Medulla oblongata (tissue), 1 donor: ENCODE measurements around the gene KIAA0753.

Experiments used
- DNase-seq: peaks from one replicate; pipeline ENCODE4 v3.0.0-alpha.2; 2015; ENCODE audit errors: extremely low spot score

Gene KIAA0753

GRCh38 chr17:6548578-6549330, 91.8 kb downstream of the KIAA0753 start:
- peak; percentile 4 for DNase-seq

- DNase-seq: no peak
Measured at GRCh38 chr17:6548034-6548433, 92.5 kb downstream of the KIAA0753 start.

GRCh38 chr17:6547336-6547735, 93.2 kb downstream of the KIAA0753 start:
- DNase-seq: no peak

DNA sequence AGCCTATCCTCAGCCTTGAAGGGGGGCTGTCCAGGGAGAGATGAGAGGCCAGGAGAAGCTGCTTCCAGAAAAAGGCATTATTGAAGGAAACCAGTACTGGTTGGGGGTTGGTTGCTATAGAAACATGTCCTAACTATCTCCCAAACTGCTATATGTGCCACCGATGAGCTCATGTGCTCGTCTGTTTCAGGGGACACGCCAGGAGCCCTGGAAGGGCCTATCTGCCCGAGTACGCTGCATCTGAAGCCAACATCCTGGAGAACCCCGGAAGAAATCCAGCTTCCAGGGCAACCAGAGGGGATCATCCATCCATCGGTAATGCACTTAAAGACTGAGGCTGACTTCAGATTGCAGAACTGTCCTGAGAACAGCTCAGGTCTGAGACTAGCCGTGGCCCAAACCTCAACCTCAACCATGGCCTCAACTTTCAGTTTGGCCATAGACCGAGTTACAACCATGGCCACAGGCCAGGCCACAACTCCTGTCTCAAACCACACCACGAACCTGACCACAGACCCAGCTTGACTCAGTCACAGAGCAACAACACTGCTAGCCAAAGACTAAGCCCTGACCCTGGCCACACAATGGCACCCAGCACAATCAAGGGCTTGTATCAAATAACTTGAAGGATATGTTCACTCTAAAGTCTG, 94.3 kb downstream of the KIAA0753 start:
- no peak for DNase-seq

DNA sequence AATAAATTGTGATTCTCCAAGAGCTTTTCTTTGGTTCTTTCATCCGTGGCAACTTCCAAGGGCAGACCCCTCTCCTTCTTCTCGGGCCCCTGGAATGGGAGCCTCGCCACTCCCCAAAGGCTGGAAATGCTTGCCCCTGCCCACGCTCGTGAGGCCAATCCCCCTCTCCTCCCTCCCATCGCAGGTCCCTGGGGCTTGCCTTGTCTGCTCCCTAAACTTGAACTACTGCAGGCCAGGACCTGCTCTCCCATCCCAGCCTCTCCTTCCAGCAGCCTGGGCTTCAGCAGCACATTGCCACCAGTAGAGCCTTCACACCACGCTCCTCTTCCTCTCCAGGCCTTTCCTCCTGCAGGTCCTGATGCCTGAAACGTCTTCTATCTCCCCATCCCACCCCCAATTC, 95.2 kb downstream of the KIAA0753 start:
- DNase-seq: no peak

DNA sequence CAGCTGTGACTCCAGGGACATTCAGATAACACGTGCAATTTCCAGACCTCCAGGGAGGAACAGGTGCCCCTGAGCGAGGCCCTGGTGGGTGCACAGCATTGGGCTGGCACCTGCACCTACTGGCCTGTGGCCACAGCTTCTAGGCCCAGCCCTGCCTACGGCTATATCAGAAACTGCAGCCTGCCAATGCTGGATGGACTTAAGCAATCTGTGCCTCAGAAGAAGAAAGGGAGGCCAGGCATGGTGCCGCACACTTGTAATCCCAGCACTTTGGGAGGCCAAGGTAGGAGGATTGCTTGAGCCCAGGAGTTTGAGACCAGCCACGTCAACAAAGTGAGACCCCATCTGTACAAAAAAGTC, 96.5 kb downstream of the KIAA0753 start:
- DNase-seq: no peak

DNA sequence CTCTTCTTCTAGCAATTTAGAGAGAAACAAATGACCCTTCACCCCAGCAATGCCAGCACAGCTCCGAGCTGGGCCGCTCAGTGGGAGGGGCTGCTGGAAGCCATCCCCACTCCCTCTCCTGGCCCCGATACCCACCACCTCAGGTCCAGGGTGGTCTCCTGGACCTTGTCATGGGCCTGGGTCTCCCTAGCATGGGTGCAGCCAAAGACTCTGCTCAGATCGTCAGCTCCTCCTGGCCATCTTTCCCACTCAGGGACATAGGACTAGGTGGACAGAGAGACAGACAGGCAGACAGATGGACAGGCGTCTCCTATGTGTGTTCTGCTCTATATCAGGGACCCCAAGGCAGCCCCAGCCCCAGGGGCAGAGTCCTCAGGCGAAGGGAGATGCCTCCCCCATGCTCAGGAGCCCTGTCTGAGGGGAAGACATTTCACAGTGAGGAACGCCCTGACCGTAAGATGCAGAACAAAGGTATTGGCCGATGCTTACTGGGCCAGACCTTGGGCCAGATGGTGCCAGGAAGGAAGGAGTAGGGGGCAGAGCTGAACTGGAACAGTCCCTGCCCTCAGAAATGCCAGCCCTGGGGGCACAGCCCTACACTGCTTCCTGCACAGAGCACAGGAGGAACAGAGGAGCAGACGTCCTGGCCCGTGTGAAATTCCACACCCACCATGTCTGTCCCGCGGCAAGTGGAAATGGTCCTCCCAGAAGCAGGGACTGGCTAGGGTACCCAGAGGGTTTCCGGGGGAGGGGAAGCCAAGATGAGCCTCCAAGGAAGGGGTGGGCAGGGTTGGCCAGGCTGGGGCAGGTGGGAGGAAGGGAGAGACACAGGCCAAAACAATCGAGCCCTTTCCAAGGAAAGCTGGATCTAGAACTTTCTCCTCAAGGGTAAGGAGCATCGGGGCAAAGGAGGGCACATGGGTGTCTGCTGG, 97.2 kb downstream of the KIAA0753 start:
- no peak for DNase-seq

- DNase-seq: no peak
Measured at GRCh38 chr17:6542577-6542976, 97.9 kb downstream of the KIAA0753 start.

DNA sequence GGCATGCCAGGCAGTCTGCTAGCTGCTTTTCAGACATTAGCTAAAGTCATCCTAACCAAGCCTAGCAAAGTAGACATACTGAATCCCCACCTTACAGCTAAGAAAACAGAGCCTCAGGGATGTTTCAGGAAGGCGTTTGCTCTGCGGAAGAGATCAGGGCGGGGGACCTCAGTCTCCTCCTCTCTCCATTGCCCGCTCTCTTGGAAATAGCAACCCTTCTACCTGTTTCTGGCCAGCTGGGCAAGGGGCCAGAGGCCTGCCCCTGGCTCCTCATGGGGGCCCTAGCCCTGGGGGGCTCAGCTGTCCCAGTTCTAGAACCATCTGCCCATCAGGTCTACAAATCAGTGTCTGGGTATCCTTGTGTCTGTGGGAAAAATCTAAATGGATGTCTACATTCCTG, 98.6 kb downstream of the KIAA0753 start:
- no peak for DNase-seq

GRCh38 chr17:6539871-6540270, 100.6 kb downstream of the KIAA0753 start:
- DNase-seq: no peak

DNA sequence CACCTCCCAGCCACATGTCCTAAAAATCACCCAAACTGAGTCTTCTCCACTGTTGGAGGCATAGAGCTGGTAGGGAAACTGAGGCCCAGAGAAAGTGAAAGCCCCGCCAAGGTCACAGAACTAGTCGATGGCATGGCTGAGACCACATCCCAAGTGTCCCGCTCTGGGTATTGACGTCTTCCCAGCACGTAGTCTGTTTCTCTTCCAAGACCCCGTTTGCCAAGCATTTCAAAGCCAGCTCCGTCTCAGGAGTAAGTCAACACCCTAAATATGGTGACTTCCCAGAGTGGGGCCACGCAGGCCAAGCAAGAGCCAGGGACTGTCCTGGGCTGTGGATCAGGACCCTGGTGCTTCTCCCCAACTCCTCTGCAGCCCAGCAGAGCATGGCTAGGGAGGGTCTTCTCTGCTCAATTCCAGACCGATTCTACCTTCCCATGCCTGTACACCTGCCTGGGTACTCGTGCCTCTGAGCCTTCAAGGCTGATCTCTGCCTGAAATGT, 103.9 kb downstream of the KIAA0753 start:
- no peak for DNase-seq

DNA sequence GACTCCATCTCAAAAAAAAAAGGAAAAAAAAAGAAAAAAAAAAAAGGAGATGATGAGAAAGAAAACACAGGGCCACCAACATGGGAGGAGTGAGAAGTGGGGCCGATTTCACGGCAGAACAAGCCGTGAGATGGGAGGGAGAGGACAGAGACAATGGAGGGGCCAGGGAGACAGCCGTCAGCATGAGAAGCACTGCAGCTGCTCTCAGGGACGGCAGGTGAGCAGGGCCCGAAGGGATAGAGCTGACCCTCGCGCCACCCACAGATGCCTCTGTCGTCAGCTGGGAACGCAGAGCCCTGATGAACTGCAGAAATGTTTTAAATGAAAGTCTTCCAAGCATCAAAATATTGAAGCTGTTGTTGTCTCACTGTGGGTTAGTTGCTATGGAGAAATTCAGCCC, 104.5 kb downstream of the KIAA0753 start:
- DNase-seq: no peak

GRCh38 chr17:6534846-6535514, 105.5 kb downstream of the KIAA0753 start:
- peak; percentile 7 for DNase-seq

DNA sequence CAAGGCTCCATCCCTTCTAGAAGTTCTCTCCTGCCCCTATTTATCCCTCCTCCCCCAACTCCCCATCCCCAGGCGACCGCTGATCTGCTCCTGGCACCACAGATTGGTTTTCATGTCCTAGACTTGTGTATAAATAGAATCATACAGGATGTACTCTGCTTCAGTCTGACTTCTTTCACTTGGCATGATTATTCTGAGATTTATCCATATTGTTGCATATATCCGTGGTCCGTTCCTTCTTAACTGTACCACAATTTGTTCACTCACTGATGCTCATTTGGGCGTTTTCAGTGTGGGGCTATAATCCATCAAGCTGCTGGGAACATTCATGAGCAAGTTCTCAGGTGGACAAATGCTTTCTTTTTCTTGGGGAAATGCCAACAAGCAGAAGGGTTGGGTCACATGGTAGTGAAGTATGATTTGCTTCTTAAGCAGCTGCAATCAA, 108.0 kb downstream of the KIAA0753 start:
- DNase-seq: no peak

DNA sequence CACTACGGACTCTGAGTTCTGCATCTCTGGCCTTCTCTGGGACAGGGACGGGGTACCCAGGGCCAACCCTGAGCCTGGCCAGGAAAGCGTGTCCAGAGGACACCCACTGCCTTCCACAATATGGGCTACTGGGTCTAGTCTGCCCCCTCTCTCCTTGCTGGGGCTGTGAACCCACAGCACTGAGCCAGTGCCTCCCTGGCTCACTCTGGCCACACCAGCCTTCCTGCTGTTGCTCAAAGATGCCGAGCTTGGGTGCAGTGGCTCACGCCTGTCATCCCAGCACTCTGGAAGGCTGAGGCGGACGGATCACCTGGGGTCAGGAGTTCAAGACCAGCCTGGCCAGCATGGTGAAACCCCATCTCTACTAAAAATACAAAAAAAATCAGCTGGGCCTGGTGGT, 108.9 kb downstream of the KIAA0753 start:
- no peak for DNase-seq

DNA sequence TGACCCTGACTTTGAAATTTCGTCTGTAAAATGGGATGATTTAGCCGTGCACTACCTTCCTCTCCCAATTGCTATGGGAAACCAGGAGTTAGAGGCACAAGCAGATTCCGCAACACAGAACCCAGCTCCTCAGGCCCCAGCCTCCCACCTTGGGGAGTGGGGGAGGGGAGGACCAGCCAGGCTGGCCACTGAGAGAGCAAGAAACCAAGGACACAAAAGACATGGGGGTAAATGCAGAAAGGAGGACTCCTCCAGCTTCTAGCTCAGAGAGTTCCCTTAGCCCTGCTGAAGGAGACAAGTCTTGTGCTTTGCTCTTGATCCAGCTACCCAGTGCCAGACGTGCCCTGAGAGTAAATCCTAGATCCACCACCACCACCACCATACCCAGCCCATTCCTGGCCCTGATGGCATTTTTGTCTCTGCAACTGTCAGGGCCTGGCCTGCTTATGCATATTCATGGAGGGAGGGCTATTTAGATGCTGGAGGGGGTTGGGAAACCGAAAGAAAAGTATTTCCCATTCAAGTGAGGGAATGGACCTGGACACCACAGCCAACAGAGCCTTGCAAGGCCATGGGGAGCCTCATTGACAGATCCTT, 110.1 kb downstream of the KIAA0753 start:
- no peak for DNase-seq

DNA sequence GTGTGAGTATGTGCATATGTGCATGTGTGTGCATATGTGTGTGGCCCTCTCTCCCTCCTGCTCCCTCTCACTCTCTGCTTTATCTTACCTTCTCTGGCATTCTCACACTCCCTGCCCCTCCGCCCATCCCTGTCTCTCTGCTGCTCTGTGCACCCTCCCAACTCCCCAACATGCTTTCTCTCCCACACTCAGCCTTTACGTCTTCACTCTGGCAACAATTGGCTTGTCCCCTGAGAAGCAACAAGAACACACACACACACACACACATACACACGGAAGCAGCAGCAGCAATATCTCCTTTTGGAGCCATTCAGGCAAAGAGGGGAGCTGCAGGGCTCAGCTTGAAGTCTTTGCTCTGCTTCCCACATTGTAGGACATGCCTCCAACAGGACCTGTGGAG, 112.0 kb downstream of the KIAA0753 start:
- DNase-seq: no peak
